ENCODE data around the gene CYB5D1.

DNA sequence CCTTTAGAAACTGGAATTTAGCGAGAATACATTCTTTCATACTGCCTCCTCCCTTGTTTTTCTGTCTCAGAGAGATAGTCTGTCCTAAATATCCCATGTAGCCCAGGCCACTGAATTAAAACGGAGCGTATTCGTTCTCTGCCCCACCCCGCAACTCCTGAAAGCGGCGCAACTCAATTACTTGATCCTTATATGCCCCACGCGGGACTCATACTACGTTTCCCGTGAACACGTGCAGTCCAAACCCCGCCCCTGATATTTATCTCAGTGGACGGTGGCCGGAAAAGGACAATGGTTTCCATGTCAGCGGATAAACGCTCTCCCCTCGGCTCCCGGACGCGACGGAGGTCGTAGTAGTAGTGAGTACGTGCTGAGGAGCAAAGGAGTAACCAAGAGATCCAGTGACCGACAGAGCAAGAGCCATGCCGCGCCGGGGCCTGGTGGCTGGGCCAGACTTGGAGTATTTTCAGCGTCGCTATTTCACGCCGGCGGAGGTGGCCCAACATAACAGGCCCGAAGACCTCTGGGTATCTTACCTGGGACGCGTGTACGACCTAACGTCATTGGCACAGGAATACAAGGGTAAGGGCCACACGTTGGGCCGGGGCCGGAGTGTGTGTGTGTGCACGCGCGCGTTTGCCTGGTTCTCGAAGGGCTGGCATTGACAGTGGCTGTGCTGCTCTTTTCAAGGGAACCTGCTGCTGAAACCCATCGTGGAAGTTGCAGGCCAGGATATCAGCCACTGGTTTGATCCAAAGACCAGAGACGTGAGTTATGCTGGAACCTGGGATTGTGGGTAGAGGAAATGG, at the start of gene CYB5D1:
- TF ChIP-seq, protein P1, sequence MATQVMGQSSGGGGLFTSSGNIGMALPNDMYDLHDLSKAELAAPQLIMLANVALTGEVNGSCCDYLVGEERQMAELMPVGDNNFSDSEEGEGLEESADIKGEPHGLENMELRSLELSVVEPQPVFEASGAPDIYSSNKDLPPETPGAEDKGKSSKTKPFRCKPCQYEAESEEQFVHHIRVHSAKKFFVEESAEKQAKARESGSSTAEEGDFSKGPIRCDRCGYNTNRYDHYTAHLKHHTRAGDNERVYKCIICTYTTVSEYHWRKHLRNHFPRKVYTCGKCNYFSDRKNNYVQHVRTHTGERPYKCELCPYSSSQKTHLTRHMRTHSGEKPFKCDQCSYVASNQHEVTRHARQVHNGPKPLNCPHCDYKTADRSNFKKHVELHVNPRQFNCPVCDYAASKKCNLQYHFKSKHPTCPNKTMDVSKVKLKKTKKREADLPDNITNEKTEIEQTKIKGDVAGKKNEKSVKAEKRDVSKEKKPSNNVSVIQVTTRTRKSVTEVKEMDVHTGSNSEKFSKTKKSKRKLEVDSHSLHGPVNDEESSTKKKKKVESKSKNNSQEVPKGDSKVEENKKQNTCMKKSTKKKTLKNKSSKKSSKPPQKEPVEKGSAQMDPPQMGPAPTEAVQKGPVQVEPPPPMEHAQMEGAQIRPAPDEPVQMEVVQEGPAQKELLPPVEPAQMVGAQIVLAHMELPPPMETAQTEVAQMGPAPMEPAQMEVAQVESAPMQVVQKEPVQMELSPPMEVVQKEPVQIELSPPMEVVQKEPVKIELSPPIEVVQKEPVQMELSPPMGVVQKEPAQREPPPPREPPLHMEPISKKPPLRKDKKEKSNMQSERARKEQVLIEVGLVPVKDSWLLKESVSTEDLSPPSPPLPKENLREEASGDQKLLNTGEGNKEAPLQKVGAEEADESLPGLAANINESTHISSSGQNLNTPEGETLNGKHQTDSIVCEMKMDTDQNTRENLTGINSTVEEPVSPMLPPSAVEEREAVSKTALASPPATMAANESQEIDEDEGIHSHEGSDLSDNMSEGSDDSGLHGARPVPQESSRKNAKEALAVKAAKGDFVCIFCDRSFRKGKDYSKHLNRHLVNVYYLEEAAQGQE (IDR thresholded peaks at IDR 0.05; ENCODE audit: insufficient replicate concordance, low read depth), result no peak
- TF ChIP-seq, protein P2, sequence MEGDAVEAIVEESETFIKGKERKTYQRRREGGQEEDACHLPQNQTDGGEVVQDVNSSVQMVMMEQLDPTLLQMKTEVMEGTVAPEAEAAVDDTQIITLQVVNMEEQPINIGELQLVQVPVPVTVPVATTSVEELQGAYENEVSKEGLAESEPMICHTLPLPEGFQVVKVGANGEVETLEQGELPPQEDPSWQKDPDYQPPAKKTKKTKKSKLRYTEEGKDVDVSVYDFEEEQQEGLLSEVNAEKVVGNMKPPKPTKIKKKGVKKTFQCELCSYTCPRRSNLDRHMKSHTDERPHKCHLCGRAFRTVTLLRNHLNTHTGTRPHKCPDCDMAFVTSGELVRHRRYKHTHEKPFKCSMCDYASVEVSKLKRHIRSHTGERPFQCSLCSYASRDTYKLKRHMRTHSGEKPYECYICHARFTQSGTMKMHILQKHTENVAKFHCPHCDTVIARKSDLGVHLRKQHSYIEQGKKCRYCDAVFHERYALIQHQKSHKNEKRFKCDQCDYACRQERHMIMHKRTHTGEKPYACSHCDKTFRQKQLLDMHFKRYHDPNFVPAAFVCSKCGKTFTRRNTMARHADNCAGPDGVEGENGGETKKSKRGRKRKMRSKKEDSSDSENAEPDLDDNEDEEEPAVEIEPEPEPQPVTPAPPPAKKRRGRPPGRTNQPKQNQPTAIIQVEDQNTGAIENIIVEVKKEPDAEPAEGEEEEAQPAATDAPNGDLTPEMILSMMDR (IDR thresholded peaks at IDR 0.05; ENCODE audit: insufficient read depth, low read length), result no peak

Measured in HL-60 (cell line).